AG09319 (cell line): ENCODE measurements around the gene AGTRAP.

Experiments used
- DNase-seq: peaks from one replicate; pipeline ENCODE4 v3.0.0-alpha.2; 2010; ENCODE audit warnings: low read depth; ENCODE audit errors: extremely low read depth
- TF ChIP-seq, protein P1 (sequence below): IDR thresholded peaks from 2 replicates; pipeline ENCODE4 v1.5.1; 2011; ENCODE audit warnings: low read depth, mild to moderate bottlenecking, inconsistent platforms, low read length, moderate library complexity

Gene AGTRAP

DNA sequence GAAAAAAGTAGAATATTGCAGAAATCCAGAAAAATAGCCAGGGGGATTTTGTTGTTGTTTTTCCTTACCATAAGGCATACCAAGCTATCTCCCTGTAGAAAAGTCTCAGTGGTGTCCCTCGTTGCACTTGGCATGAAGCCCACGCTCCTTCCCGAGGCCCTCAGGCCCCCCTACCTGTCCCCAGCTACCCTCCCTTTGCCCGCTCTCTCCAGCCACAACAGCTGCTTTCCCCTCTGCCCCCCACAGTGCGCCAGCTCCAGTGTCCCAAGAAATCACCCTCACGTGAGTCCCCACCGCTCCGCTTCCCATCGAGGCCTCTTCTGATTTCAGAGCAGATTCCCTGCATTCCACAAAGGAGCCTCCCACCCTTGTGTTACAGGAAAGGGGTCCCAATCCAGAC, 8.4 kb downstream of the AGTRAP start:
- DNase-seq = no peak
- TF ChIP-seq, protein P1, sequence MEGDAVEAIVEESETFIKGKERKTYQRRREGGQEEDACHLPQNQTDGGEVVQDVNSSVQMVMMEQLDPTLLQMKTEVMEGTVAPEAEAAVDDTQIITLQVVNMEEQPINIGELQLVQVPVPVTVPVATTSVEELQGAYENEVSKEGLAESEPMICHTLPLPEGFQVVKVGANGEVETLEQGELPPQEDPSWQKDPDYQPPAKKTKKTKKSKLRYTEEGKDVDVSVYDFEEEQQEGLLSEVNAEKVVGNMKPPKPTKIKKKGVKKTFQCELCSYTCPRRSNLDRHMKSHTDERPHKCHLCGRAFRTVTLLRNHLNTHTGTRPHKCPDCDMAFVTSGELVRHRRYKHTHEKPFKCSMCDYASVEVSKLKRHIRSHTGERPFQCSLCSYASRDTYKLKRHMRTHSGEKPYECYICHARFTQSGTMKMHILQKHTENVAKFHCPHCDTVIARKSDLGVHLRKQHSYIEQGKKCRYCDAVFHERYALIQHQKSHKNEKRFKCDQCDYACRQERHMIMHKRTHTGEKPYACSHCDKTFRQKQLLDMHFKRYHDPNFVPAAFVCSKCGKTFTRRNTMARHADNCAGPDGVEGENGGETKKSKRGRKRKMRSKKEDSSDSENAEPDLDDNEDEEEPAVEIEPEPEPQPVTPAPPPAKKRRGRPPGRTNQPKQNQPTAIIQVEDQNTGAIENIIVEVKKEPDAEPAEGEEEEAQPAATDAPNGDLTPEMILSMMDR = no peak

DNA sequence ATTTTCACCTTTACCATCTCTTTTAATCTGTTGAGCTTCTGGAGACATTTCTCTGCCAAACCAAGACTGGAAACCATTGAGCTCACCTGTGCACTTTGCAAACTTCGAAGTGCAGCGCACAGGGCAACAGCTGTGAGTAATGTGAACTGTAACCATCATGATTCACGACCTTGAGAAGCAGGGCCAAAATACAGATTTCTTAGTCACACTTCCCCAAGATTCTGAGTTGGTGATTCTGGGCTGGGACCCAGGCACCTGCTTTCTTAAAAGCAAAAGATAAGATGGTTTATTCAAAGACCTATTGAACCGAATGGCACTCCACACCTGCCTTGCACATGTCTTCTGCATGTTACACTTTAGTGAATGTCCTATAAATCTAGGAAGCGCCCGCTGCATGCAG, 10.2 kb downstream of the AGTRAP start:
- no peak for DNase-seq
- TF ChIP-seq, protein P1 = no peak

DNA sequence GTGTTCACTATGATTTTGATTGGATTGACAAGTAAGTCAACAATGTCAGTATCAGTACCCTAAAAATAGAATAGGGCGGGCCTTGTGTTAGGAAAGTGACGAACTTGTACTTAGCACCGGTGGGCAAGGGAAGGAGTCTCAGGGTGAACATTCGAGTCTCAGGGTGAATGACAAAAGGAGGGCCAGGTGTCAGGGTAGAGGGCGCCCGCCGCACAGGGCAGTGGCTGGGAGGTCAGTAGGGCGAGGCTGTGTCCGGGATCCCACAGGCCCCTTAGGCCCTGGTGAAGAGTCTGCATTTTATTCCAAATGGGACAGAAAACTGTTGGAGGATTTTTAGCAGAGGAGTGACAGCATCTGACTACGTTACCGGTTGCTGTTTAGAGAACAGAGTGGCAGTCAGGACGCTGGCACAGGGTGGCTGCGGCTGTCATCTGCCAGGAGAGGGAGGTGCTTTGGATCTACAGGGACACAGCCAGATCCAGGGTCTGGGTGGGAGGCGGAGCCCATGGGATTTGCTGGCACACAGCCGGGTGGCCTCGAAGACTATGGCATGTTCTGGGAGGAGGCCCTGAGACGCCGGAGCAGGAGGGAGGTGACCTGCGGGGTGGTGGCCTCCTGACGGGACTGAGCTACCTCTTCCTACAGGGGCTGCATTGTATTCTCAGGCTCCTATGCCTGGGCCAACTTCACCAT, 11.0 kb downstream of the AGTRAP start:
- DNase-seq = no peak
- TF ChIP-seq, protein P1 = no peak

DNA sequence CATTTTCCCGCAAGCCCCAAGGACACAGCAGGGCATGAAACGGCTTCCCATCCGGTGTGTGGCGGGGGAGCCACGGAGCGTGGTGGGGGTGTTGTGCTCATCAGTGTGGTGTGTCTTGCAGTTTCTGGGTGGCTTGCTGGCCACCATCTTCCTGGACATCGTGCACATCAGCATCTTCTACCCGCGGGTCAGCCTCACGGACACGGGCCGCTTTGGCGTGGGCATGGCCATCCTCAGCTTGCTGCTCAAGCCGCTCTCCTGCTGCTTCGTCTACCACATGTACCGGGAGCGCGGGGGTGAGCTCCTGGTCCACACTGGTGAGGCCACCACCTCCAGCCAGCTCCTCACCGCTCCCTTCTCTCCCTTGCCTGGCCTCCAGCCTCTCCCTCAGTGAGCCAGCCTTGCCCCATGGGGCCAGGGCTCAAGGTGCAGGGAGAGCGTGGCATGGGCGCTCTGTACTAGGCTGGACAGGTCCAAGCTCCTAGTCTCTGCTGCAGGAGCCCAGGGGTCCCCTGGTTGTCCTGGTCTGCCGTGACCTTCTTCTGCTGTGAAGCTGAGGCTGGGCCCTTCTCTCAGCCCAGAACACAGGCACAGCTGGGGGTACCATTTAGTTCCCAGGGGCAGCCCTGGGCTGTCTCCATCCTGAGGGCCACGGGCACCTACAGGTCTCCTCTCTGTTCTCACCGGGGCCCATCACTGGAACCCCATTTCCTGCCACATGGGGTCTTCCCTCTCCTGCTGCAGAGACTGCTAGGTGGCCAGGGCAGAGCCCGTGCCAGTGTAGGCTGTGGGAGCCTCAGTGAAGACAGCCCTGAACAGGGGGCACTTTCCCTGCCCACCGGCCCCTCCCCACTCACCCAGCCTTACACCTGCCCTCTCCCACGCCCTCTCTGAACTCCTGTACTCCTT, 12.6 kb downstream of the AGTRAP start:
- TF ChIP-seq, protein P1 = no peak
- DNase-seq = no peak

DNA sequence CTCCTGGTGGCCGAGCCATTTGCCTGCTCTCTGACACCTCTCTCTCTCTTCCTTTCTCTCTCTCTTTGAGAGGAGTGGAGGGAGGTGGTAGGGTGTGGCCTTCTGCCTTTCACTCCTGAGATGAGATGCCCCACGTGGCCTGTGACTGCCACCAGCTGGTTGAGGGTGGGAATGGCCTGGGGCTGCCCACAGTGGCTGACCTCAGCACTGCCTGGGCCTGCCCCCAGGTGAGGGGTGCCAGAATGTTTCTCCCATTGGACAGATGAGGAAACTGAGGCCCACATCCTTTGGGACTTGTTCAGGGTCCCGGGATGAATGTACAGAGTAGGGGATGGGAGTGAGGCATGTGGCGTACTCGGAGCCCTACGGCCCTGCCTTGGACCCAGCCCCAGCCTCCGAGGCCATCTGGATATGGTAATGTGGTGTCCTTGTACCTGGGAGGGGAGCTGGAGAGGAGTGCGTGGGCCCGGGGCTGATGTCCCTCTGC, 13.3 kb downstream of the AGTRAP start:
- TF ChIP-seq, protein P1 = peak; percentile 33
- no peak for DNase-seq

DNA sequence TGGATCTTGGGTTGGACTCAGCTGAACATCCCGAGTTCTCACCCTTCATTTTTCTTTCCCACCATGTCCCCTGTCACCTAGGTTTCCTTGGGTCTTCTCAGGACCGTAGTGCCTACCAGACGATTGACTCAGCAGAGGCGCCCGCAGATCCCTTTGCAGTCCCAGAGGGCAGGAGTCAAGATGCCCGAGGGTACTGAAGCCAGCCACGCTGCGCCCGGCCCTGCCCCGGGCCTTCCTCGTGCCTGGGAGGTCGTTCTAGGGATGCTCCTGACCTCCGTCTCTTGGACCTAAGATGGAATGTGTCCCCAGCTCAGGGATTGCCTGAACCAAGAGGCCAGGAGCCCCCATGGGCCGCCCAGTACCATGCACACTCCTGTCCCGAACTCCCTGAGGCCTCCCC, 14.1 kb downstream of the AGTRAP start:
- TF ChIP-seq, protein P1 = no peak

DNA sequence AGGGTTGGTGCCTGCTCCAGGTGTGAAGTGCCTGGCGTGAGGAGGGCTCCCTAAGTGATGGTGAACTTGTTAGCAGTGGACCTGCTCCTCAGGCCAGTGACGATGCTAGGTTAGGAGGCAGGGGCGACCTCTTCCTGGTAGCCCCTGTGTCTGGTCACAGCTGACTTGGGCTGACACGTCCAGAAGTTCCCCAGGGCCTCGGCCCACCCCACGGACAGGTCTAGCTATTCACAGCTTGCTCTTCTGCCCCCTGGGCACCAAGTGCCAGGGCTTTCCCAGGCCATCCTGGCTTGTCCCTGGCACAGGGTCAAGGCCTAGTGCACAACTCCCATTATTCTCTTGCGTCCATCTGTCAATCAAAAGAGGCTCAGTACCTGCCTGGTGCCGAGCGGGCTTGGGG, 15.2 kb downstream of the AGTRAP start:
- TF ChIP-seq, protein P1 = no peak
- DNase-seq = no peak

More for the DNA sequence above, 14.1 kb downstream of the AGTRAP start:
- DNase-seq = no peak
